H1 (cell line): Measurements from ENCODE around the gene REL. TPM values are rescaled to one million over a fixed set of nuclear protein-coding genes. Genes with fewer than 3 reads are reported as not detected.

Experiments used
- E2F6 ChIP-seq: IDR thresholded peaks from 2 replicates; pipeline ENCODE4 v1.6.1; 2012; ENCODE audit warnings: inconsistent platforms
- MAFK ChIP-seq: IDR thresholded peaks from 2 replicates; pipeline ENCODE4 v1.6.1; 2012; ENCODE audit warnings: low read depth, mild to moderate bottlenecking, improper control_type of control experiment, low read length
- RAD21 ChIP-seq, 2 experiments: IDR thresholded peaks in 1 of 2; conservative IDR thresholded peaks in 1 of 2; 2 replicates each; pipeline ENCODE4 v1.6.1; 2011; ENCODE audit warnings: low read depth in 2 of 2, low read length in 2 of 2, improper control_type of control experiment in 1 of 2, inconsistent platforms in 1 of 2, mild to moderate bottlenecking in 1 of 2, moderate library complexity in 1 of 2
- SP4 ChIP-seq: IDR thresholded peaks from 2 replicates; pipeline ENCODE4 v1.6.1; 2012; ENCODE audit warnings: low read length, inconsistent platforms
- SRF ChIP-seq: IDR thresholded peaks from 2 replicates; pipeline ENCODE4 v1.6.1; 2011; ENCODE audit warnings: mild to moderate bottlenecking, low read depth, low read length, moderate library complexity
- polyA plus RNA-seq, 7 experiments: library from polyadenylated mRNA; depleted of rRNA in 3 of 7; stranded (reverse) in 5 of 7; unstranded in 2 of 7; fragments of >200 nt in 5 of 7; fragments of 200-250 nt in 2 of 7; gene quantifications; 1 replicate in 5 of 7; 2 replicates in 1 of 7; 4 replicates in 1 of 7; pipeline versions ENCODE4 v1.2.1 to v1.2.3, GENCODE V29; 2011 to 2013; ENCODE audit warnings: missing spikeins in 2 of 7, mixed read lengths in 2 of 7
- total RNA-seq: library from RNA; stranded (reverse); fragmentation: NEBNext Ultra II Directional; extraction: Animal tissue kit (Norgen Biotek cat#: 25700); gene quantifications from 2 replicates; pipeline ENCODE4 v1.2.1, GENCODE V29; 2021

Gene REL
- total and polyA plus RNA-seq, 2 of the 8 experiments (the other 6 are each of a cell fraction or from before 2014, with no cell fraction given): 1.5 to 7.5 TPM

DNA sequence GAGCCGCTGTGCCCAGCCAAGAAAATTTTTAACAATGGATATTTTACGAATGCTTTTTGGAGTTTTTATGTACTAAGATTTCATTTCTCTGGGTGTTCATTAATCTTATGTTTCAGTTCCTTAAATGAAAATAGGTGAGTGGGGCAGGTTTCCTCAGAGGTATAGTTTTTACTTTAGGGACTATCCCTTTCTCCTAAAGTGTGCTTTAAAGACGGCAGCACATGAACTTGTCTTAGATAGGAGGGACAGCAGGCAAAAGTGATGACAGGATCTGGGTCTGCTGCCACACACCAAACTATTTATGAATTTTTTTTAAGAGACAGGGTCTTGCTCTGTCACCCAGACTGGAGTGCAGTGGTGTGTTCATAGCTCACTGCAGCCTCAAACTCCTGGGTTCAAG lies 8.0 kb upstream of the REL start (continued):
- no peak for TF ChIP-seq E2F6
- TF ChIP-seq SP4: no peak
- no peak for TF ChIP-seq RAD21 (IDR thresholded peaks at IDR 0.05 in 1 of 2, conservative IDR thresholded peaks at IDR 0.05 in 1 of 2; ENCODE audit: low read depth in 2 of 2, low read length in 2 of 2)
- no peak for TF ChIP-seq SRF
- TF ChIP-seq MAFK: no peak
